Measurements from ENCODE around the gene ARHGEF3.

- TF ChIP-seq TARDBP (IDR thresholded peaks at IDR 0.05) = no peak
- TF ChIP-seq PKNOX1 (IDR thresholded peaks at IDR 0.05) = no peak
- no peak for TF ChIP-seq ARNT (IDR thresholded peaks at IDR 0.05)
- TF ChIP-seq ZNF384 (IDR thresholded peaks at IDR 0.05) = no peak
- no peak for TF ChIP-seq CTBP1 (IDR thresholded peaks at IDR 0.05; ENCODE audit: borderline replicate concordance)
- TF ChIP-seq FOXM1 (IDR thresholded peaks at IDR 0.05; ENCODE audit: borderline replicate concordance) = no peak
- TF ChIP-seq SP1 (IDR thresholded peaks at IDR 0.05) = no peak
- no peak for TF ChIP-seq FOXA1 (IDR thresholded peaks at IDR 0.05)
- TF ChIP-seq FOXK2 (IDR thresholded peaks at IDR 0.05) = no peak
Measured at GRCh38 chr3:56787784-56788256, 13.9 kb downstream of the ARHGEF3 start.
